OCI-LY7 (cell line): ENCODE measurements around the gene PPP1R14C. TPM values are rescaled to one million over a fixed set of nuclear protein-coding genes. Genes with fewer than 3 reads are reported as not detected.
A peak's percentile ranks its signal among the peaks of the same experiment; 100 is the strongest.

ENCODE experiments used
- BruUV-seq: library from RNA; stranded (reverse); fragments of 400-500 nt; replicated peaks from 2 replicates; lab custom pipeline; 2021; lab: Mats Ljungman, UMichigan
- CTCF ChIA-PET: fragments of 300-600 bp; sonication (Branson Sonifier 250); formaldehyde crosslinking; loops from one replicate; lab custom pipeline; 2022; ENCODE audit warnings: antibody characterized with exemption; ENCODE audit not compliant: unreplicated experiment; lab: Charles Lee
- POLR2A ChIA-PET: fragments of 300-600 bp; sonication (Branson Sonifier 250); formaldehyde crosslinking; loops from one replicate; lab custom pipeline; 2022; ENCODE audit warnings: antibody characterized with exemption; lab: Charles Lee
- DNase-seq: peaks from one replicate; pipeline ENCODE4 v3.0.0-alpha.2; 2015; ENCODE audit warnings: low spot score
- H2AFZ ChIP-seq: fragments of 200-600 bp; sonication (generic), shearing (Covaris generic); 2 replicates; pipeline ENCODE4 v1.6.1; 2014; ENCODE audit warnings: mild to moderate bottlenecking, antibody characterized with exemption, low read length, moderate library complexity
- H3K27ac ChIP-seq: fragments of 200-600 bp; sonication (generic); 2 replicates; pipeline ENCODE4 v1.5.1; 2014; ENCODE audit warnings: mixed run types, low read depth, mild to moderate bottlenecking, moderate library complexity, low read length, inconsistent platforms; ENCODE audit not compliant: poor library complexity, severe bottlenecking
- H3K36me3 ChIP-seq: fragments of 200-600 bp; sonication (generic); 2 replicates; pipeline ENCODE4 v1.6.1; 2014; ENCODE audit warnings: mild to moderate bottlenecking, antibody characterized with exemption, low read length, moderate library complexity, mixed read lengths; ENCODE audit not compliant: insufficient read depth
- H3K4me1 ChIP-seq: fragments of 200-600 bp; sonication (generic); 2 replicates; pipeline ENCODE4 v1.5.1; 2014; ENCODE audit warnings: mild to moderate bottlenecking, low read length; ENCODE audit not compliant: insufficient read depth, poor library complexity, severe bottlenecking
- H3K4me2 ChIP-seq: fragments of 200-600 bp; sonication (generic); 2 replicates; pipeline ENCODE4 v1.6.1; 2014; ENCODE audit warnings: mild to moderate bottlenecking, low read length
- H3K4me3 ChIP-seq: fragments of 200-600 bp; sonication (generic); 2 replicates; pipeline ENCODE4 v1.5.1; 2014; ENCODE audit warnings: mild to moderate bottlenecking, low read depth, low read length; ENCODE audit not compliant: poor library complexity, severe bottlenecking
- H3K79me2 ChIP-seq: fragments of 200-600 bp; sonication (generic); 2 replicates; pipeline ENCODE4 v1.6.1; 2016; ENCODE audit warnings: low read depth, mild to moderate bottlenecking, low read length, moderate library complexity, mixed read lengths; ENCODE audit not compliant: insufficient read depth
- H3K9me2 ChIP-seq: fragments of 200-600 bp; sonication (generic); 2 replicates; pipeline ENCODE4 v1.6.1; 2016; ENCODE audit warnings: mild to moderate bottlenecking, low read length, mixed read lengths; ENCODE audit not compliant: insufficient read depth
- H3K9me3 ChIP-seq: fragments of 200-600 bp; sonication (generic); 2 replicates; pipeline ENCODE4 v1.6.1; 2014; ENCODE audit warnings: mild to moderate bottlenecking, mixed run types, low read length, mixed read lengths
- H4K20me1 ChIP-seq: fragments of 200-600 bp; sonication (generic); 2 replicates; pipeline ENCODE4 v1.6.1; 2014; ENCODE audit warnings: mild to moderate bottlenecking, antibody characterized with exemption, low read length, moderate library complexity, mixed read lengths; ENCODE audit not compliant: insufficient read depth
- EZH2phosphoT487 ChIP-seq: fragments of 200-600 bp; sonication (generic); IDR thresholded peaks from 2 replicates; pipeline ENCODE4 v1.6.1; 2018; ENCODE audit warnings: low read depth, borderline replicate concordance, mild to moderate bottlenecking, mixed run types, antibody characterized with exemption, low read length, moderate library complexity, mixed read lengths
- intact Hi-C: fragments of 100-400 bp; cut with micrococcal nuclease; formaldehyde crosslinking; loops from one replicate; pipeline ENCODE4 v1.10.0; 2022; ENCODE audit not compliant: unreplicated experiment
- total RNA-seq, 2 experiments: library from RNA; depleted of rRNA in 1 of 2; stranded (reverse); fragments of >200 nt in 1 of 2; shearing (Covaris generic) in 1 of 2; gene quantifications; 2 replicates each; pipeline ENCODE4 v1.2.3, GENCODE V29; 2014 to 2022
- TF ChIP-seq, protein P1 (sequence below): fragments of 200-600 bp; sonication (generic); conservative IDR thresholded peaks from 2 replicates; pipeline ENCODE4 v1.5.1; 2014; ENCODE audit warnings: mild to moderate bottlenecking, antibody characterized with exemption, low read length, moderate library complexity, mixed read lengths

PPP1R14C gene
- total RNA-seq, 2 experiments from 2014 or later: 1.8 TPM; not detected in 1

DNA sequence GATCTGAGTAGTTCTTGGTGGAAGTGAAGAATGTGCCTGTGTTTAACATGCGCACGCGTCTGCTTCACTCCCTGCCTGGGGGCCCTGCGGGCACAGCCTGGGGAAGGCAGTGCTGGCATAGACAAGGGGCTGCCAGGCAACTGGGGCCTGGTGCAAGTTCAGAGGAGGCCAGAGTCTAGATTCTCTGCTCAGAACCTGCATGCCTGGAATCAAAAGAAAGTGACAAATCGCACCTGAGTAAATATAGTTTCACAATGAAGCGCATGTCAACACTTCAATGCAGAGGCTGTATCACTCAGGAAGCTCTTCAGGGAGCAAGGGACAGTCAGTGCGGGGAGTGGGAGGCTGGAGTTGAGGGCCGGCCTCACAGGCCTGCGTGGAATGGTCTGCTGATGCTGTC, 24.2 kb upstream of the PPP1R14C start:
- Histone ChIP-seq H3K9me3 (no peaks in the 10 kb centered on the region), H3K79me2 (no peaks in the 10 kb centered on the region), H3K4me3 (no peak overlapping the region), H4K20me1 (no peaks in the 10 kb centered on the region), H3K9me2 (no peaks in the 10 kb centered on the region), H3K36me3 (no peaks in the 10 kb centered on the region), H3K27ac (no peak overlapping the region), H3K4me2 (no peak overlapping the region), H3K4me1 (peaks cover 16% of the 10 kb centered on the region), H2AFZ (peak overlapping the region; percentile 79; the same call in 1 of the 2 replicates)
- POLR2A ChIA-PET: no interaction called here
- intact Hi-C loops: no loop called here
- no peak for DNase-seq
- no TSS peak for BruUV-seq
- CTCF ChIA-PET: interaction anchor here (0.6 kb wide), 1 partner anchor 516 kb away, joined by 3 read pairs; no protein-coding TSS in a partner anchor
- TF ChIP-seq, protein P1, sequence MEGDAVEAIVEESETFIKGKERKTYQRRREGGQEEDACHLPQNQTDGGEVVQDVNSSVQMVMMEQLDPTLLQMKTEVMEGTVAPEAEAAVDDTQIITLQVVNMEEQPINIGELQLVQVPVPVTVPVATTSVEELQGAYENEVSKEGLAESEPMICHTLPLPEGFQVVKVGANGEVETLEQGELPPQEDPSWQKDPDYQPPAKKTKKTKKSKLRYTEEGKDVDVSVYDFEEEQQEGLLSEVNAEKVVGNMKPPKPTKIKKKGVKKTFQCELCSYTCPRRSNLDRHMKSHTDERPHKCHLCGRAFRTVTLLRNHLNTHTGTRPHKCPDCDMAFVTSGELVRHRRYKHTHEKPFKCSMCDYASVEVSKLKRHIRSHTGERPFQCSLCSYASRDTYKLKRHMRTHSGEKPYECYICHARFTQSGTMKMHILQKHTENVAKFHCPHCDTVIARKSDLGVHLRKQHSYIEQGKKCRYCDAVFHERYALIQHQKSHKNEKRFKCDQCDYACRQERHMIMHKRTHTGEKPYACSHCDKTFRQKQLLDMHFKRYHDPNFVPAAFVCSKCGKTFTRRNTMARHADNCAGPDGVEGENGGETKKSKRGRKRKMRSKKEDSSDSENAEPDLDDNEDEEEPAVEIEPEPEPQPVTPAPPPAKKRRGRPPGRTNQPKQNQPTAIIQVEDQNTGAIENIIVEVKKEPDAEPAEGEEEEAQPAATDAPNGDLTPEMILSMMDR: no peak
- no peak for TF ChIP-seq EZH2phosphoT487

DNA sequence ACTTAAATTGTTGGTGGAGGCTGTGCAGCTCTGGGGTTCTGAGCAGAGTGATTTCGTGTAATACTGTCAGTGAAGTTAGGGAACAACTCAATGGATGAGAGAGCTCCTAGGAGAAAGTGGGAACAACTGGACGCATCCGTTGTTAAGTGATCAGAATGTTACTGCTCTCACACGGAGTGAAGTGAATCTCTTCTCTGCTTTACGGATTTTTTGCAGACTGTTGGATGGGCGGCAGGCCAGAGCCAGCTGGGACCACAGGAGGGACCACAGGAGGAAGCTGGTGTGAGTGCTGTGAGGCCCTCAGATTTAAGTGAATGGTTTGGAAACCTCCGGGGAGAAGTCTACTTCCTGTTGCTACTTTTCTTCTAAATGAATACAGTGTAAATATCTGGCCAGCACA, 23.7 kb upstream of the PPP1R14C start:
- CTCF ChIA-PET: no interaction called here
- no peaks in the 10 kb centered on the region for H3K9me3 ChIP-seq
- intact Hi-C loops: no loop called here
- H3K4me2 ChIP-seq: peak overlapping the region; percentile 50
- H2AFZ ChIP-seq: peak overlapping the region; percentile 79
- H3K9me2 ChIP-seq: no peaks in the 10 kb centered on the region
- DNase-seq: peak; percentile 60
- no peaks in the 10 kb centered on the region for H3K79me2 ChIP-seq
- H4K20me1 ChIP-seq: no peaks in the 10 kb centered on the region
- H3K36me3 ChIP-seq: no peaks in the 10 kb centered on the region
- H3K4me1 ChIP-seq: peaks cover 16% of the 10 kb centered on the region
- BruUV-seq: no TSS peak
- TF ChIP-seq EZH2phosphoT487: no peak
- TF ChIP-seq, protein P1: no peak
- H3K4me3 ChIP-seq: no peak overlapping the region
- POLR2A ChIA-PET: interaction anchor here (0.7 kb wide), 1 partner anchor 49 kb away, joined by 3 read pairs; no protein-coding TSS in a partner anchor
- H3K27ac ChIP-seq: no peak overlapping the region

DNA sequence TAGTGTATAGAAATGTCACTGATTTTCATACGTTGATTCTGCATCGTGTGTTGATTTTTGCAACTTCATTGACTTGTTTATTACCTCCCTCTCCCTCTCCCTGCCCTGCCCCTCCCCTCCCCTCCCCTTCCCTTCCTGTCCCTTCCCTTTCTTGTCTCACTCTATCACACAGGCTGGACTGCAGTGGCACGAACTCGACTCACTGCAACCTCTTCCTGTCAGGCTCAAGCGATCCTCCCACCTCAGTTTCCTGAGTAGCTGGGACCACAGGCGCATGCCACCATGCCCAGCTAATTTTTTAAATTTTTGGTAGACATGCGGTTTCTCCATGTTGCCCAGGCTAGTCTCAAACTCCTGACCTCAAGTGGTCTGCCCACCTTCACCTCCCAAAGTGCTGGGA, 19.2 kb upstream of the PPP1R14C start:
- CTCF ChIA-PET: no interaction called here
- no TSS peak for BruUV-seq

More for the DNA sequence above, 19.2 kb upstream of the PPP1R14C start:
- H4K20me1 ChIP-seq: no peaks in the 10 kb centered on the region
- H3K36me3 ChIP-seq: no peaks in the 10 kb centered on the region
- H3K4me1 ChIP-seq: peaks cover 16% of the 10 kb centered on the region
- H3K9me2 ChIP-seq: no peaks in the 10 kb centered on the region
- no peak overlapping the region for H3K27ac ChIP-seq
- H3K4me3 ChIP-seq: no peak overlapping the region
- H3K79me2 ChIP-seq: no peaks in the 10 kb centered on the region
- H2AFZ ChIP-seq: no peak overlapping the region
- POLR2A ChIA-PET: no interaction called here
- TF ChIP-seq, protein P1: no peak
- TF ChIP-seq EZH2phosphoT487: no peak
- no peak for DNase-seq
- no peak overlapping the region for H3K4me2 ChIP-seq
- intact Hi-C loops: no loop called here
- H3K9me3 ChIP-seq: no peaks in the 10 kb centered on the region
